ENCODE data around the gene IRF2BP2. TPM values are rescaled to one million over a fixed set of nuclear protein-coding genes. Genes with fewer than 3 reads are reported as not detected.

Gene IRF2BP2
- total and polyA plus RNA-seq, 10 of the 15 experiments (the other 5 are each of a cell fraction or from before 2014, with no cell fraction given): 7.5 to 114 (median 52.3) TPM

DNA sequence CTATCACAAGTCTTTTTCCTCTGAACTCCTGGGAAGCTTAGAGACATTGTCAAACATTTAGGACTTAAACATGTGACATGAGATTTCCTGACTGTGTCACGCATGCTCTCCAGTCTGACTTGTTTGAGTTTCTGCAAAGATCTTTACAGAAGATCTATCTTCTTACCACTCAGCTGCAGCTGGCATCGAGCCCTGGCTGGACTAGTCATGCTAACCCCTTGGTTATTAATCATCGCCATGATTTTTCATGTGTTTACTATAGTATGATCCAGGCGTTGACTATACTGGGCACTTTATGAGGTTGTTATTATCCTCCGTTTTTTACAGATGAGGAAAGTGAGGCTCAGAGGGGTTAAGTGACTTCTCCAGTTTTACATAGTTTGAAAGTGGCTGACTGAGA, 18.1 kb upstream of the IRF2BP2 start:
- BruUV-seq (replicated peaks): no TSS peak
- ATAC-seq (no peak), FAIRE-seq (no peak), DNase-seq (ENCODE audit: low read depth, low spot score) (no peak)
- 31% methylated on average over 5 of the region's 5 CpGs for WGBS (ENCODE audit: insufficient coverage, insufficient replicate concordance, low lambda C conversion rate, missing lambda C conversion rate)
- no peak overlapping the region for H3K4me2 ChIP-seq (ENCODE audit: control insufficient read depth, insufficient read depth)
- ChIA-PET RAD21 (ENCODE audit: unreplicated experiment) (interaction anchor here (0.9 kb wide), 1 partner anchor 12 kb away, joined by 3 read pairs; no protein-coding TSS in a partner anchor), SMC1A (ENCODE audit: uncharacterized antibody, unreplicated experiment) (interaction anchor here (0.7 to 2.3 kb wide), 4 partner anchors 8 to 75 kb away, joined by 3 to 13 read pairs (median 4); no protein-coding TSS in a partner anchor), POLR2A (no interaction called here), CTCF (interaction anchor here (1.1 to 1.5 kb wide), 2 partner anchors 14 to 16 kb away, joined by 3 to 4 read pairs; no protein-coding TSS in a partner anchor)
- intact Hi-C loops (cut with micrococcal nuclease; ENCODE audit: unreplicated experiment): no loop called here
- H3K4me1 ChIP-seq (ENCODE audit: control insufficient read depth, insufficient read depth, low read length): peaks cover 4% of the 10 kb centered on the region; the same call in 1 of the 2 replicates
- H2AFZ ChIP-seq (ENCODE audit: control insufficient read depth, low read depth, low read length): no peak overlapping the region; the same call in 1 of the 2 replicates
- in situ Hi-C loops (cut with MboI): no loop called here
- no peak overlapping the region for H3K4me3 ChIP-seq
- H3K9me3 ChIP-seq (replicated peaks; ENCODE audit: control insufficient read depth, insufficient read depth, low read length): no peaks in the 10 kb centered on the region
- H3K27me3 ChIP-seq (replicated peaks in 1 of 2; ENCODE audit: control insufficient read depth in 2 of 2, insufficient read depth in 2 of 2, low read length in 1 of 2): no peaks in the 10 kb centered on the region
- no peak overlapping the region for H3K9ac ChIP-seq (ENCODE audit: control insufficient read depth, insufficient read depth, low read length)
- no peaks in the 10 kb centered on the region for H4K20me1 ChIP-seq (ENCODE audit: control insufficient read depth, insufficient read depth)
- no peaks in the 10 kb centered on the region for H3K36me3 ChIP-seq (ENCODE audit: control insufficient read depth in 2 of 2, insufficient read depth in 2 of 2, low read length in 1 of 2)
- H3K27ac ChIP-seq (ENCODE audit: control insufficient read depth, insufficient read depth): no peak overlapping the region
- H3K79me2 ChIP-seq (ENCODE audit: control insufficient read depth, insufficient read depth, low read length): no peaks in the 10 kb centered on the region
- TF ChIP-seq ZNF217 (IDR thresholded peaks at IDR 0.05) (no peak), EED (IDR thresholded peaks at IDR 0.05; ENCODE audit: low read depth) (no peak), EZH2 (IDR thresholded peaks at IDR 0.05; ENCODE audit: borderline replicate concordance, control insufficient read depth, low read depth, low read length) (no peak), IKZF2 (IDR thresholded peaks at IDR 0.05) (no peak), SRF (IDR thresholded peaks at IDR 0.05; ENCODE audit: low read depth in 2 of 2, low read length in 2 of 2) (no peak), POLR2AphosphoS2 (IDR thresholded peaks at IDR 0.05; ENCODE audit: low read depth, low read length) (no peak), HDAC2 (IDR thresholded peaks at IDR 0.05) (no peak), MEF2A (IDR thresholded peaks at IDR 0.05; ENCODE audit: insufficient read depth, low read depth, low read length) (no peak), SMC3 (IDR thresholded peaks at IDR 0.05; ENCODE audit: borderline replicate concordance, low read length) (no peak), CHD2 (IDR thresholded peaks at IDR 0.05; ENCODE audit: borderline replicate concordance, low read depth, low read length) (no peak), HDAC6 (IDR thresholded peaks at IDR 0.05; ENCODE audit: unreplicated experiment) (no peak), CHD1 (IDR thresholded peaks at IDR 0.05; ENCODE audit: low read depth, low read length) (no peak), EP300 (IDR thresholded peaks at IDR 0.05; ENCODE audit: borderline replicate concordance in 1 of 2, control insufficient read depth in 1 of 2, low read depth in 2 of 2, low read length in 2 of 2) (no peak), NFYA (IDR thresholded peaks at IDR 0.05; ENCODE audit: borderline replicate concordance, low read depth, low read length) (no peak), ZNF622 (IDR thresholded peaks at IDR 0.05) (no peak), WRNIP1 (IDR thresholded peaks at IDR 0.05; ENCODE audit: borderline replicate concordance, low read depth, low read length) (no peak)
- TF ChIP-seq, protein P1, sequence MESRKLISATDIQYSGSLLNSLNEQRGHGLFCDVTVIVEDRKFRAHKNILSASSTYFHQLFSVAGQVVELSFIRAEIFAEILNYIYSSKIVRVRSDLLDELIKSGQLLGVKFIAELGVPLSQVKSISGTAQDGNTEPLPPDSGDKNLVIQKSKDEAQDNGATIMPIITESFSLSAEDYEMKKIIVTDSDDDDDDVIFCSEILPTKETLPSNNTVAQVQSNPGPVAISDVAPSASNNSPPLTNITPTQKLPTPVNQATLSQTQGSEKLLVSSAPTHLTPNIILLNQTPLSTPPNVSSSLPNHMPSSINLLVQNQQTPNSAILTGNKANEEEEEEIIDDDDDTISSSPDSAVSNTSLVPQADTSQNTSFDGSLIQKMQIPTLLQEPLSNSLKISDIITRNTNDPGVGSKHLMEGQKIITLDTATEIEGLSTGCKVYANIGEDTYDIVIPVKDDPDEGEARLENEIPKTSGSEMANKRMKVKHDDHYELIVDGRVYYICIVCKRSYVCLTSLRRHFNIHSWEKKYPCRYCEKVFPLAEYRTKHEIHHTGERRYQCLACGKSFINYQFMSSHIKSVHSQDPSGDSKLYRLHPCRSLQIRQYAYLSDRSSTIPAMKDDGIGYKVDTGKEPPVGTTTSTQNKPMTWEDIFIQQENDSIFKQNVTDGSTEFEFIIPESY (IDR thresholded peaks at IDR 0.05): no peak
- TF ChIP-seq, protein P2, sequence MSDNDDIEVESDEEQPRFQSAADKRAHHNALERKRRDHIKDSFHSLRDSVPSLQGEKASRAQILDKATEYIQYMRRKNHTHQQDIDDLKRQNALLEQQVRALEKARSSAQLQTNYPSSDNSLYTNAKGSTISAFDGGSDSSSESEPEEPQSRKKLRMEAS (IDR thresholded peaks at IDR 0.05; ENCODE audit: low read depth, low read length): no peak
